Muscle of leg (tissue), 11 donors: ENCODE results near the gene SEMA6A. TPM values are rescaled to one million over a fixed set of nuclear protein-coding genes. Genes with fewer than 3 reads are reported as not detected.

Experiments
- DNase-seq: peaks from one replicate; pipeline ENCODE4 v3.0.0; 2013
- H3K27ac ChIP-seq: one replicate; pipeline ENCODE4 v1.5.1; 2013; ENCODE audit warnings: mild to moderate bottlenecking, low read length, control low read depth
- H3K27me3 ChIP-seq: one replicate; pipeline ENCODE4 v1.6.1; 2013; ENCODE audit warnings: low read length; ENCODE audit not compliant: control insufficient read depth, insufficient read depth
- H3K36me3 ChIP-seq: one replicate; pipeline ENCODE4 v1.6.1; 2013; ENCODE audit warnings: low read length; ENCODE audit not compliant: control insufficient read depth, insufficient read depth
- H3K4me1 ChIP-seq: one replicate; pipeline ENCODE4 v1.6.1; 2013; ENCODE audit warnings: low read length; ENCODE audit not compliant: control insufficient read depth, insufficient read depth
- H3K4me3 ChIP-seq: one replicate; pipeline ENCODE4 v1.5.1; 2013; ENCODE audit warnings: low read length, control low read depth
- H3K9me3 ChIP-seq: replicated peaks from 2 replicates; pipeline ENCODE4 v1.6.1; 2013; ENCODE audit warnings: low read depth, low read length; ENCODE audit not compliant: control insufficient read depth
- WGBS: methylation state at CpG from one replicate; pipeline ENCODE4 v1.1.5; 2013; ENCODE audit warnings: missing lambda C conversion rate; ENCODE audit not compliant: insufficient coverage; 5-methylcytosine and 5-hydroxymethylcytosine counted together
- polyA plus RNA-seq, 8 donors: library from polyadenylated mRNA; unstranded; fragments of 120-200 nt; gene quantifications; one replicate each; pipeline versions ENCODE4 v1.2.1 to v1.2.3, GENCODE V29; 2013; ENCODE audit warnings: inconsistent platforms in 1 of 8, low replicate concordance in 1 of 8; ENCODE audit not compliant: insufficient read length in 8 of 8, insufficient read depth in 1 of 8
- total RNA-seq: library from RNA; stranded (reverse); fragments of 120-200 nt; gene quantifications from one replicate; pipeline ENCODE4 v1.2.4, GENCODE V29; 2013

Gene SEMA6A
- total and polyA plus RNA-seq, 9 donors: 32.7 to 58.2 (median 43.9) TPM

DNA sequence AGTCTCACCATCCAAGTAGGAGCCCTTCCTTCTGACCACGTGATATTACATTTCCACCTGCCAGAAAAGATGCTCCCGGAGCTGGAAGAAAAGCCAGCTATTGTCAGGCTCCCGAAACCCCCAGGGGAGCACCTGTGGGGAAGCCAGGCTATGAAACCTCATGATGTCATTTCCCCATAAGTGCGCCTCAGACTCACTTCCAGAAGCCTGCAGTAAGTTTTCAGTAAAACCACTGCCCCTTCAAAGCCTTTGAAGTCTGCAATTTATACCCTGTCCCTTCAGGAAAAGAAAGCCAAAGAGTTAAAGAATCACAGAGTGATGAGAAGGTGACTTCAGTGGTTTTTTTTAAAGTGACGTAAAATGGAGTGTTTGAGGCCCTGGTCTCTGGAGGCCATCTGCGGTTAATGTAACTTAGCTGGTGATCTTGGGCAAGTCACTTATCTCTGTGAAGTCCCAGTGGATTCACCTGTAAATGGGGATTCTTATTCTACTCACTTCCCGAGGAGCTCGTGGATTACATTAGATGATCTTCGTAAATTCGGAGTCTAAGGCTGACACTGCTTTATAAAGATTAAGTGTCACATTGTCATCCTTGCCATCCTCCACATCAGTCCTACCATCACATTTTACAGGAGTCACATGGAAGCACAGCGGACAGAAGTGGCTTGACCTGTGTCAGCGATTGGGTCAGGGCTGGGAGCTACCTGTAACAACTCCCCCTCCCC, 2.6 kb upstream of the SEMA6A start:
- H3K36me3 ChIP-seq: no peaks in the 10 kb centered on the region
- no peak overlapping the region for H3K27ac ChIP-seq
- H3K4me1 ChIP-seq: peaks cover 7% of the 10 kb centered on the region
- DNase-seq: peak; percentile 42
- H3K9me3 ChIP-seq: no peaks in the 10 kb centered on the region
- H3K4me3 ChIP-seq: no peak overlapping the region
- 63% methylated on average over 6 of the region's 12 CpGs for WGBS
- peaks cover 4% of the 10 kb centered on the region for H3K27me3 ChIP-seq

DNA sequence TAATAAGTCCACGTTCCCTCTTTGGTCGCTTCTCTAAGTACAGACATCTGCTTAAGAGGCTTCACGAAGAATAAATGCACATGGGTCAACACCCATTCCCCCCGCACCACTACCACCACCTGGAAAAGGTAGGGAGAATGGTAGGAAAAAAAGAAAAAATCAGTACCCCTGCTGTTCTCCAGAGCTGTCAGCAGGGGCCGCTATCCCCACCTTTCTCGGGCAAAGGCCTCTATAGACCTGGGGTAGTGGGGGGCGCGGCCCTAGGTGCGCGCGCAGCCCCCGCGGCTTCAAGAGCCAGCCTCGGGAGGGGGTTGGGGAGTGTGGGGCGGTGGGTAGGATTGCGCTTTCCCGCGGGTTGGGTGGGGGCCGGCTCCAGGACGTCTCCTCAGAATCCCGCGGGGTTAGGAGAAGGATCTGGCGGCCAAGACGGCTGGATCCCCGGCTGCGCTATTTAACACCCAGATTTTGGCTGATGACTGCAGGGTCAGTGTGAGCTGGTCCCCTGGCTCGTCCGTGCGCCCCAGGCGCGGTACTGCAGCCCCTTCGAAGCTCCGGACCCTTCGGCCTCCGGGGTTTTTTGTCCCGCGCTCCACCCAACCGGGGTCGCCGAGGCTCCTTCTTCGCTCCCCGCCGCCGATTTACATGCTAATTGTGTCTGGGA, 1.6 kb upstream of the SEMA6A start:
- Histone ChIP-seq H3K27me3 (peaks cover 4% of the 10 kb centered on the region), H3K9me3 (no peaks in the 10 kb centered on the region), H3K4me1 (peaks cover 11% of the 10 kb centered on the region), H3K4me3 (peak overlapping the region; percentile 89), H3K36me3 (no peaks in the 10 kb centered on the region), H3K27ac (peak overlapping the region; percentile 93)
- DNase-seq: peak; percentile 90
- under 1% methylated on average over 25 of the region's 44 CpGs for WGBS

DNA sequence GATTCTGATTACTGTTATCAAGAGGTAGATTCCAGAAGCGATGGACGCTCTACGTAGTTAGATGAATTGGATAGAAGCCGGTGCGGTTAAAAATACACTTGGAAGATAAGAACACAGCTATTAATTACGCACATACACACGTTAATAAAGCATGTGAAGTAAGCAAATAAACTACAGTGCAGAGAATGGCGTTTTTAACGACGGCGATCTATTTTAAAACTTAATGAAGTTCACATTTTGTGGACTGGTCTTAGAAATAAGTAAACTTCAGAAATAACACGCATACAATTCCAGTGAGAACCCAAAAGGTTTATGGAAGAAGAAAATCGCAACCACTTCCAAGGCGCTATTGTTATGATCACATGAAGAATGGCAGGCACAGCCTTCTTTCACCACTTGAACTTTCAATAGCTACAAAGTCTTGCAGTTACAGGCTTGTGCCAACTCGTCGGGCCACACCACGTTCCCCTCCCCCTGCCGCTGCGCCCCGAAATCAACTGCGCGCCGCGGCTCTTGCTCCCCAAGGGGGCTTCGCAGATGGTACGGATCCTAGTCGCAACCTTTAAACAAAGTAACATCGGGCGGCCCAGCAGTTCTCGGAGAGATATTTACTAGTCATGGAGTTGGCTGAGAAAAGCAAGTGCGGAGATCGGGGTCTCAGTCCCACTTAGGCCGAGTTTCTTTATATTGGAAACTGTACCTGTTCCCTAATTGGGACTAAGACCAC, 866 bp upstream of the SEMA6A start:
- peak overlapping the region; percentile 89 for H3K4me3 ChIP-seq
- WGBS: 2% methylated on average over 10 of the region's 33 CpGs
- peaks cover 11% of the 10 kb centered on the region for H3K4me1 ChIP-seq
- H3K36me3 ChIP-seq: no peaks in the 10 kb centered on the region
- H3K27me3 ChIP-seq: peaks cover 4% of the 10 kb centered on the region
- H3K9me3 ChIP-seq: no peaks in the 10 kb centered on the region
- peak; percentile 74 for DNase-seq
- H3K27ac ChIP-seq: peak overlapping the region; percentile 93

DNA sequence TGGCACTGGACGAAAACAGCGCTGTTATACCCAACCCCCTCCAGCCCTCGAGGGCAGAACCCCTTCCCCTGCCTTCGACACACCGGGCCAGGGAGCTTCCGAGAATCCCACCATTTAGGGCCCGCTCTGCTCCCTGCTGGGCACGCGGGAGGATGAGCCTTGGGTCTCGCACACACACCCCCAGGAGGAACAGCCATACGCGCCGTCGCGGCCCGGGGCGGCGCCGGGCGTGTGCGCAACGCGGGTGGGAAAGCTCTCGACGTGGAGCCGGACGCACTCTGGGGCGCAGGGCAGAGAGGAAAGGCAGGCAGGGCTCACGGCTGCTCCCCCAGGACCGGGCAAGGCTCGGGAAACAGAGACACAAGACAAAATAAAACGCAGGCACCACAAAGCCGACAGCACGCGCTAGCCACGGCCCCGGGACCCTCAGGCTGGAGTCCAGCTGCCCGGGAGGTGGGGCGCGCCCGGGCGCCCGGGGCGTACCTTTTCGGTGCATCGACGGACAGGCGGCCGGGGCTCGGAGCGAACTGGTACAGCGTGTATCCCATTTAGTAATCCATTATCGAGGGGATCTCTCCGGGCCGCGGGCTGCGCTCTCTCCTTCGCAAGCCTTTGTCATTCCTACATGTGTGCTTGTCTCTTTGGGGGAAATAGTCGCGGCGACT, 789 bp downstream of the SEMA6A start:
- Histone ChIP-seq H3K4me1 (peaks cover 18% of the 10 kb centered on the region), H3K36me3 (no peaks in the 10 kb centered on the region), H3K27me3 (peaks cover 4% of the 10 kb centered on the region), H3K4me3 (peak overlapping the region; percentile 89), H3K27ac (peak overlapping the region; percentile 86), H3K9me3 (no peaks in the 10 kb centered on the region)
- WGBS: under 1% methylated on average over 49 of the region's 61 CpGs
- DNase-seq: peak; percentile 59

DNA sequence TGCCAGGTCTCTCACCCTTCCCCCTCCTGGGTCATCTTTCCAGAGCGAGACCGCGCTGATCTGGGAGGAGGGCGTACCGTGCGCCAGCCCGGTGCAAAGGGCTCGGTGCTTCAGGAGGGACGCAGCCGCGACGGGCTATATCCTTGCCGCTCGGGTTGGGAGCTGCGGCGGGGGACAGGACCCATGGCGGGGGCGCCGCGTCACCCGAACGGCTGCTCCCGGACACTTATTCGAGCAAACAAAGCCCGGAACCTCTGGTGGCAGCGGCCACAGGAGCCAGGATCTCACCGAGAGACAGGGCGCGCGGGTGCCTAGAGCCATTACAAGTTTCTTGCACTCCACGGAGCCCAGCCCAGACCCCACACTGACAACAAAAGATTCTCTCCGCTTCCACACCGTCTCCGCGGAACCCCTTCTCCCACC, 1.3 kb downstream of the SEMA6A start:
- Histone ChIP-seq H3K27ac (peak overlapping the region; percentile 86), H3K36me3 (no peaks in the 10 kb centered on the region), H3K4me3 (peak overlapping the region; percentile 89), H3K4me1 (peaks cover 20% of the 10 kb centered on the region), H3K27me3 (peaks cover 4% of the 10 kb centered on the region), H3K9me3 (no peaks in the 10 kb centered on the region)
- no peak for DNase-seq
- WGBS: under 1% methylated on average over 35 of the region's 35 CpGs

DNA sequence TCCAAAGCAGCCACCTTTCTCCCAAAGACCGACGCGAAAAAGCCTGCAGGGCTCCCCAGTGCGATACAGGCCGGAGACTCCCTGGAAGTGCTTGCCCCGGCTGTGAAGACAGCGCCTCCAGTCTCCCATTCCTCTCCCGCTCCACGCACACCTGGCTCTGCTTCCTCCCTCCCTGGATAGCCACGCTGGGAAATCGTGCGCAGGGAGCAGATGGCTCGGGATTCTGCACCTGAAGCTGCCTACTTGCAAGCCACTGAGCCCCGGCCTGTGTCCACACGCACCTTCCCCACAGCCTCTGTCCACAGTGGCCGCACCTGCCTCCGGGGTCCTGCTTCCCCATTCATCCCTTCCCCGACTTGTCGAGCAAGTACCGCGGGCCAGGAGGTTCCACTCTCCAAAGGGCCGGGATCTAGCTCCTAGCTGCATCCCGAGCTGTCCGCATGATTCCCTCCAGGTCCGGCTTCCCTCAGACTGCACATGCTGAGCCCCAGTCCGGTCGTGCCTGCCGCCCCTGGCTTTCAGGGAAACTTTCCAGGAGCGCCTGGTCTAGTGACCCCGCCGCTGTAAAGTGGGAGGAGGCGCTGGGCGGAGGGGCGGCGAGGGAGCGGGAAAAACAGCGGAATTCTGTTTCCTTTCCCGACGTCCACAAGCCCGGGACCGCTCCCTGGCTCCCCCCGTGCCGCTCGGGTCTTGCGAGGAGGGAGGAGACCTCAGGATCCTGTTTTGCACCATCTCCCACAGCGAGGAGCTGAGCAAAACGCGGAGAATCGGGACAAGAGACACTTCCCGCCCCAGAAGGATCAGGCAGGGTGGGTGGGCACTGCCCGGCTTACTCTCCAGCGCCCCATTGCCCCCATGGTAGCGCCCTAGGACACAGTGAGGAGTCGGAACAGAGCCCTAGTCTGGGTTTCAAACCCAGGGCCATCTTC, 2.0 kb downstream of the SEMA6A start:
- Histone ChIP-seq H3K36me3 (no peaks in the 10 kb centered on the region), H3K9me3 (no peaks in the 10 kb centered on the region), H3K27me3 (peaks cover 4% of the 10 kb centered on the region), H3K4me3 (peak overlapping the region; percentile 89), H3K4me1 (peaks cover 20% of the 10 kb centered on the region), H3K27ac (peak overlapping the region; percentile 86)
- under 1% methylated on average over 50 of the region's 54 CpGs for WGBS
- peak; percentile 80 for DNase-seq

DNA sequence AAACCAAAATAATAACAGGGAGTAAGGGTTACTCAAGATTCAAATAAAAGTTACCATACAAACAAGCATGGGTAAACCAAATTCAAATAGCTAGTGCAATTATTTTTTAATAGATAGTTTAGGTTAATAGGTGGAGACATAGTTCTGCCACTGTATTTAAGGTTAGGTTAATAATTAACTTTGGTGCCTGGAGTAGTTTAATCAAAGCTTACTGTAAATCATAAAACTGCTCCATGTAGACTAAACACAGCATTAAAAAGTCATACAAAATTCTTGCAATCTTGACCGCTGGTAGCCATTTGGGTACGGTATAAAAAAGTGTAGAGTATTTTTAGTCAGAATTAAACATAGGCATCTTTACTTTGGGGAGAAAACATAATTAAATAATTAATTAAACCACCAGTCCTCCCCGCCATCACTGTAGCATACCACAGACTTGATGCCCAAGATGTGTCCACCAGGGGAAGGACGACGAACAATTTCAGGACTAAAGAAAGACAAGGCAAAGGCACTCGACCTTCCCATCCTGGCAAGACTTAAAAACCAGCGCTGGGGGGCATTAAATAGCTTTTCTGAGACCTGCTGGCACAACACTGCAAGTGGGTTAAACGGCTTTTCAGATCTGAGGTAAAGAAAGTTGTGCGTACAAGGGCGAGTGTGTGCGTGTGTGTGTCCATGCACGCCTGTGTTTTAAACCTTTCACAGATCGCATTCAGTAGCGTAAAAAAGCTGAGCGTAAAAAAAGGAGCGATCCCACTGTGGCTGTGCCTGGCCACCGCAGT, 2.9 kb downstream of the SEMA6A start:
- H3K36me3 ChIP-seq: peaks cover under 1% of the 10 kb centered on the region
- peak; percentile 56 for DNase-seq
- WGBS: 17% methylated on average over 12 of the region's 17 CpGs
- H3K4me1 ChIP-seq: peaks cover 18% of the 10 kb centered on the region
- H3K27ac ChIP-seq: peak overlapping the region; percentile 86
- peaks cover 4% of the 10 kb centered on the region for H3K27me3 ChIP-seq
- no peaks in the 10 kb centered on the region for H3K9me3 ChIP-seq
- peak overlapping the region; percentile 89 for H3K4me3 ChIP-seq

DNA sequence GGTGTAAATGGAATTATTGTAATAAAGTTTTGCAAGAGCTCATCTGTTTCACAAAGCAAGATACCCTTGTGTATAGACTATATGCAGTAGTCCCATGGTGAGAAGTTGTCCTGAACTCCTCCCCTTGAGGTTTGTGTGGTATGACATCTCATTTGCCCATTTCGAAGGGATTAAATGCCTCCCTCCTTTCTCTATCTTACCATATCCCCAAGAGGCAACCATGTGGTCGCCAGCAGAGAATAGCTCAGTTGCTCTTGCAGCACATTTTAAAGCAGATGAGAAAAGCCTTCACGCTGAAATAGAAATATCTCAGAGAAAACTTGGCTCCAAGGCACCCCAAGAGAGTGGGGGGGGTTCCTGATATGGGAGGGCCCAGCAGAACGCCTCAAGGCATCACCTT, 4.6 kb downstream of the SEMA6A start:
- no peak overlapping the region for H3K4me3 ChIP-seq
- no peak overlapping the region for H3K27ac ChIP-seq
- DNase-seq: no peak
- H3K27me3 ChIP-seq: peaks cover 4% of the 10 kb centered on the region
- whole genome bisulfite sequencing: 30% methylated on average over 2 of the region's 4 CpGs
- peaks cover 2% of the 10 kb centered on the region for H3K36me3 ChIP-seq
- H3K9me3 ChIP-seq: no peaks in the 10 kb centered on the region
- H3K4me1 ChIP-seq: peaks cover 19% of the 10 kb centered on the region

DNA sequence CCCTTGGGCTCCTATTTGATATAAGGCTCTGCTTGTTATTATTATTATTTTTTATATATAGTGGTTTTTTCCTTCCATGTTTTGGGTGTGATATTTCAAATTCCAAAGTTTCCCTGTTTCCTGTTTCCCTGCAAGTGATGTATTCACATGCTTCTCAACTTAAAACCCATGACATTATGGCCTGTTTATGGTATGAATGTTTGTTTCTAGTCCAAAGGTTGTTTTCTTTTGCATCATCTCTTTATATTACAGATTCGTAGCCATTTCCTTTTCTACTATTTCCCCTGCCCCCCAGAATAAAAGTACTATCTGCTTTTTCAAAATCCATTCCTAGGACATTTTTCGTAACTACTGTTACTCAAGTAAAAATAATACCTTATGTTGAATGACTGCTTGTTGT, 7.5 kb downstream of the SEMA6A start:
- Histone ChIP-seq H3K36me3 (peaks cover 2% of the 10 kb centered on the region), H3K9me3 (no peaks in the 10 kb centered on the region), H3K27me3 (no peaks in the 10 kb centered on the region), H3K27ac (no peak overlapping the region), H3K4me3 (no peak overlapping the region), H3K4me1 (peaks cover 17% of the 10 kb centered on the region)
- DNase-seq: no peak
- no CpG with 5 or more reads among the region's 2 CpGs for WGBS
